MM.1S (cell line): ENCODE measurements around the gene AVL9.
"Not testable (repeated sequence)": the region's sequence is repeated elsewhere in the genome, so short reads cannot be mapped to it uniquely, and the experiment has no call there.

Experiments used
- CTCF ChIP-seq: fragments of 300-600 bp; sonication (generic); IDR thresholded peaks from 2 replicates; pipeline ENCODE4 v1.5.1; 2016; ENCODE audit warnings: antibody characterized with exemption, low read length, mixed read lengths
- EZH2phosphoT487 ChIP-seq: fragments of 300-600 bp; sonication (generic); IDR thresholded peaks from 2 replicates; pipeline ENCODE4 v1.6.1; 2018; ENCODE audit warnings: antibody characterized with exemption, low read length

GRCh38 chr7:32470004-32470403, 25.3 kb upstream of the AVL9 start:
- TF ChIP-seq CTCF, EZH2phosphoT487: not testable (repeated sequence)
